Transverse colon (tissue), 4 donors: ENCODE data around the gene ADCY1.

Source experiments
- EP300 ChIP-seq: sonication (generic); formaldehyde crosslinking; IDR thresholded peaks from one replicate; pipeline ENCODE4 v1.6.1; 2017; ENCODE audit warnings: antibody characterized with exemption, low read depth
- POLR2A ChIP-seq: fragments of 450-650 bp; IDR thresholded peaks from one replicate; pipeline ENCODE4 v1.6.1; 2016; ENCODE audit warnings: antibody characterized with exemption, mild to moderate bottlenecking, moderate library complexity
- POLR2AphosphoS5 ChIP-seq, 3 donors: sonication (generic); formaldehyde crosslinking; IDR thresholded peaks; one replicate each; pipeline ENCODE4 v1.6.1; 2016; ENCODE audit warnings: antibody characterized with exemption in 3 of 3
- TF ChIP-seq, protein P1 (sequence below), 5 experiments: fragments of 200-600 bp in 3 of 5; fragments of 450-650 bp in 2 of 5; sonication (generic) in 3 of 5; IDR thresholded peaks; 1 replicate in 2 of 5; 2 replicates in 3 of 5; pipeline ENCODE4 v1.5.1; 2016 to 2017; ENCODE audit warnings: antibody characterized with exemption in 5 of 5, inconsistent platforms in 3 of 5, mild to moderate bottlenecking in 2 of 5, moderate library complexity in 1 of 5

DNA sequence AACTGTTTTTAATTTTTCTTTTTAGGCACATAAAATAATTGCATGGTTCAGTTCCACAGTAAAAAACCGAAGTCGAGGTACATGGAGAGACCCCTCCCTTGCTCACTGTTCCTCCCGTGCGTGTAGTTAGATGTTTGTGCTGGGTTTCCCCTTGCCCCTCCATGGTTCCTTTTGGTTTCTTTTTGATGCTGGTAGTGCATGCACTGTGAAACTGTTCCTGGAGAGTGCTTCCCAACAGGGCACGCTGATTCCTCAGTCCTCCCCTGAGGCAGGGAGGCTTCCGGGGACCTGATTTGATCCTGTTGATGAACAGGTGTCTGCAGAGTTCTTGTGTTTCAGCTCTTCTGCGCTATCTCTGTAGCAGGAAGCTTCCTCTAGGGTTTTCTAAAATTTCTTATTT is 69.5 kb downstream of the ADCY1 start:
- TF ChIP-seq POLR2AphosphoS5 (IDR thresholded peaks at IDR 0.05) (no peak), EP300 (no peak), POLR2A (no peak)
- TF ChIP-seq, protein P1, sequence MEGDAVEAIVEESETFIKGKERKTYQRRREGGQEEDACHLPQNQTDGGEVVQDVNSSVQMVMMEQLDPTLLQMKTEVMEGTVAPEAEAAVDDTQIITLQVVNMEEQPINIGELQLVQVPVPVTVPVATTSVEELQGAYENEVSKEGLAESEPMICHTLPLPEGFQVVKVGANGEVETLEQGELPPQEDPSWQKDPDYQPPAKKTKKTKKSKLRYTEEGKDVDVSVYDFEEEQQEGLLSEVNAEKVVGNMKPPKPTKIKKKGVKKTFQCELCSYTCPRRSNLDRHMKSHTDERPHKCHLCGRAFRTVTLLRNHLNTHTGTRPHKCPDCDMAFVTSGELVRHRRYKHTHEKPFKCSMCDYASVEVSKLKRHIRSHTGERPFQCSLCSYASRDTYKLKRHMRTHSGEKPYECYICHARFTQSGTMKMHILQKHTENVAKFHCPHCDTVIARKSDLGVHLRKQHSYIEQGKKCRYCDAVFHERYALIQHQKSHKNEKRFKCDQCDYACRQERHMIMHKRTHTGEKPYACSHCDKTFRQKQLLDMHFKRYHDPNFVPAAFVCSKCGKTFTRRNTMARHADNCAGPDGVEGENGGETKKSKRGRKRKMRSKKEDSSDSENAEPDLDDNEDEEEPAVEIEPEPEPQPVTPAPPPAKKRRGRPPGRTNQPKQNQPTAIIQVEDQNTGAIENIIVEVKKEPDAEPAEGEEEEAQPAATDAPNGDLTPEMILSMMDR (IDR thresholded peaks at IDR 0.05) = no peak
